GM19193 (cell line): ENCODE measurements around the gene RHBDD2.

ENCODE experiments used
- POLR2A ChIP-seq: IDR thresholded peaks from 4 replicates; pipeline ENCODE4 v1.6.1; 2011; ENCODE audit not compliant: insufficient read depth, insufficient read length; ENCODE audit errors: extremely low read depth

Gene RHBDD2

GRCh38 chr7:75937958-75938786 lies 59.3 kb downstream of the RHBDD2 start:
- no peak for TF ChIP-seq POLR2A
